ENCODE results near the gene FGD3.

DNA sequence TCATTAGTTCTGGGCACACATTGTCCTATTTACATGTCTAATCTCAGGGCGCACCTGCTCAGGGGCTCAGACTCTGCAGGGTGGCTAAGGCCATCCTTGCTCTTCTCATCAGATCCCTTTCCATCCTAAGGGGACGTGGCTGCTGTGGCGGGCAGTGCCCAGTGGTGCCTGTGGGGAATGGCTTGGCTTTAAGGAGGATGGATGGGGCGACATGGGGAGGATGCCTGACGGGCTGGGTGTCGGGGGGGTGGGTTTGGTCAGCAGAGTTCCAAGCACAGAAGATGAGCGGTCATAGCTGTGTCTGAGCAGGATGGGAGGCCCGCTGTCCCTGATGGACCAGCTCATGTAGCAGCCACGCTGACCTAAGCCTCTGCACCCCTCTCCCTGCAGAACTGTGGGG lies 70.3 kb downstream of the FGD3 start:
- TF ChIP-seq POLR2A (IDR thresholded peaks at IDR 0.05; ENCODE audit: low read depth, low read length) (no peak), POLR2AphosphoS5 (IDR thresholded peaks at IDR 0.05; ENCODE audit: low read depth, low read length) (no peak), TAF1 (IDR thresholded peaks at IDR 0.05; ENCODE audit: borderline replicate concordance, low read depth, low read length) (no peak)
